Lower leg skin (tissue), 4 donors: ENCODE data around the gene ARHGAP20. TPM values are rescaled to one million over a fixed set of nuclear protein-coding genes. Genes with fewer than 3 reads are reported as not detected.

ENCODE experiments used
- DNase-seq, 2 donors: peaks; one replicate each; pipeline ENCODE4 v3.0.0-alpha.2; 2019; ENCODE audit warnings: low spot score in 2 of 2
- H3K4me3 ChIP-seq: fragments of 200-600 bp; sonication (generic); 2 replicates; pipeline ENCODE4 v1.5.1; 2017; ENCODE audit warnings: mild to moderate bottlenecking, low read depth; ENCODE audit not compliant: poor library complexity, severe bottlenecking
- POLR2A ChIP-seq, 2 donors: fragments of 450-650 bp; IDR thresholded peaks; one replicate each; pipeline ENCODE4 v1.6.1; 2016 to 2017; ENCODE audit warnings: antibody characterized with exemption in 2 of 2, mild to moderate bottlenecking in 1 of 2, moderate library complexity in 1 of 2
- WGBS, 2 donors: methylation state at CpG; one replicate each; pipeline ENCODE4 v1.1.5; 2018; 5-methylcytosine and 5-hydroxymethylcytosine counted together
- intact Hi-C: fragments of 100-400 bp; cut with DNase I; formaldehyde crosslinking; loops from one replicate; pipeline ENCODE4 v1.15.0; 2023; ENCODE audit warnings: low total_unique reads
- total RNA-seq, 4 donors: library from RNA; depleted of rRNA; stranded (reverse); fragments of >200 nt; gene quantifications; one replicate each; pipeline ENCODE4 v1.1.0, GENCODE V29; 2016
- TF ChIP-seq, protein P1 (sequence below), 3 donors: fragments of 450-650 bp; IDR thresholded peaks; one replicate each; pipeline ENCODE4 v1.5.1; 2016; ENCODE audit warnings: antibody characterized with exemption in 3 of 3, mild to moderate bottlenecking in 3 of 3, moderate library complexity in 2 of 3

ARHGAP20 gene
- total RNA-seq, 4 donors from 2014 or later = 0.99 to 2.0 (median 1.7) TPM

DNA sequence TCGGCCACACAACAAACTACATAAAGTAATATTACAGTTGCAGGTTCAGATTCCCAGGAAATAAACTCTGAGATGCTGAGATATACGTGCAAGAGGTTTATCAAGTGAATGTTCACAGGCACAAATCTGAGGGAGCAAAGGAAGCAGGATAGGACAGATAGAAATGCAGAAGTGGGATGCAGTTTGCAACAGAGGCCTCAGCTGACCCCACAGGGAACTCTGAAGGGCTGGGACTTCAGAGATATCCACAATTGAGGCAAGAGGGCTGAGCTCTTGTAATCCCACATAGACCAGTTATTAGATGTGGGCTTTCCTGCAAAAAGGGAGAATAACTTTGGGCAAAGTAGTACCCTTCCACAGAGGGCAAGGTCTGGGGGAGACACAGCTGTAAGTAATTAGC is 25.4 kb upstream of the ARHGAP20 start:
- no peak overlapping the region for H3K4me3 ChIP-seq
- intact Hi-C loops = no loop called here
- no peak for TF ChIP-seq POLR2A (IDR thresholded peaks at IDR 0.05)
- TF ChIP-seq, protein P1, sequence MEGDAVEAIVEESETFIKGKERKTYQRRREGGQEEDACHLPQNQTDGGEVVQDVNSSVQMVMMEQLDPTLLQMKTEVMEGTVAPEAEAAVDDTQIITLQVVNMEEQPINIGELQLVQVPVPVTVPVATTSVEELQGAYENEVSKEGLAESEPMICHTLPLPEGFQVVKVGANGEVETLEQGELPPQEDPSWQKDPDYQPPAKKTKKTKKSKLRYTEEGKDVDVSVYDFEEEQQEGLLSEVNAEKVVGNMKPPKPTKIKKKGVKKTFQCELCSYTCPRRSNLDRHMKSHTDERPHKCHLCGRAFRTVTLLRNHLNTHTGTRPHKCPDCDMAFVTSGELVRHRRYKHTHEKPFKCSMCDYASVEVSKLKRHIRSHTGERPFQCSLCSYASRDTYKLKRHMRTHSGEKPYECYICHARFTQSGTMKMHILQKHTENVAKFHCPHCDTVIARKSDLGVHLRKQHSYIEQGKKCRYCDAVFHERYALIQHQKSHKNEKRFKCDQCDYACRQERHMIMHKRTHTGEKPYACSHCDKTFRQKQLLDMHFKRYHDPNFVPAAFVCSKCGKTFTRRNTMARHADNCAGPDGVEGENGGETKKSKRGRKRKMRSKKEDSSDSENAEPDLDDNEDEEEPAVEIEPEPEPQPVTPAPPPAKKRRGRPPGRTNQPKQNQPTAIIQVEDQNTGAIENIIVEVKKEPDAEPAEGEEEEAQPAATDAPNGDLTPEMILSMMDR (IDR thresholded peaks at IDR 0.05) = no peak
- WGBS, 2 donors = 90 to 91% methylated on average over 2 of the region's 2 CpGs
- no peak for DNase-seq

DNA sequence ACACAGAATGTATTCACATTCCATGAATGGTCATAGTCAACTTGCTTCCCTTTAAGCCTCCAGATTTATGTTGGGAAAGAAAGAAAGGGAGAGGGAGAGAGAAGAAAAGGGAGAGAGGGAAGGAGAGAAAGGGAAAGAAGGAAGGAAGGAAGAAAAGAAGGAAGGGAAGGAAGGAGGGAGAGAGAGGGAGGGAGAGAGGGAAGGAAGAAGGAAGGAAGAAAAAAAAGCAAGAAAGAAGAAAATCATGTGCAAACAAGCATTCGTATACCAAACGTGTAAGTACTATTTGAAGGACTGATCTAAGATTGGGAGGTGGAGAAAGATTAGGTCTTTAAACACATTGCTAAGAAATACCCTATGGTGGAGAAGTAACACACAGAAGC is 23.9 kb upstream of the ARHGAP20 start:
- 70 to 81% methylated on average over 2 of the region's 2 CpGs for WGBS, 2 donors
- no peak for TF ChIP-seq POLR2A (IDR thresholded peaks at IDR 0.05)
- TF ChIP-seq, protein P1 (IDR thresholded peaks at IDR 0.05) = no peak
- intact Hi-C loops = no loop called here
- H3K4me3 ChIP-seq = no peak overlapping the region
- no peak for DNase-seq

DNA sequence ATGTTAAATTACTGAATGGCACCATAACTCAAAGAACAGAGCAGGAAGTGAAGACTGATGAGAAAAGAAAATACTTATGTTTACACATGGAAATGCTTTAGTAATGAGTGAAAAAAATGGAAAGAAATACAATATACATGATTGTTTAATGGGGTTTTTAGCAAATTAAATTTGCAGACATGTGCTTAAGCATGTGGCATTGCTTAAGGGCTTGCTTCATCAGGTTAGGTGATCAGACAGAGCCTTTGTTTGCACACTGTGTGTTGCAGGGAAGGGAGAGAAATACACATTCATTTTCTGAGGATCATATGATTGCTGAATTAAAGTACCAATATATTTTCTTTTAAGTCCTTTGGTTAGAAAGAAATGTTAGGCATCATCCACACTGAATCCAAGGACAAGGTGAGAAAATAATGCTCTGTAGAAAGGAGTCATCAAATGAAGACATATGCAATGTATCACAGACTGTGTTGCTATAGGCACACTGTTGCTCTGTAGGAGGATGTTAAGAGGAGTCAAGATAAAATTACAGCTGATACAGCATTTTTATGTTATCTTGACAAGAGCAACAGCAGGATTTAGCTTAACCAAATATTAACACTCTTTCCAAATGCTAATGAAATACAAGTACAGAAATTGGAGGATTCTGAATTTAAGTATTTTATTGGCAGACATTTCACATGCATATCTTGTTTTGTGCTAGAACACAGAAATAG is 23.4 kb upstream of the ARHGAP20 start:
- DNase-seq = no peak
- no peak overlapping the region for H3K4me3 ChIP-seq
- intact Hi-C loops = no loop called here
- TF ChIP-seq POLR2A (IDR thresholded peaks at IDR 0.05) = no peak
- TF ChIP-seq, protein P1 (IDR thresholded peaks at IDR 0.05) = no peak

DNA sequence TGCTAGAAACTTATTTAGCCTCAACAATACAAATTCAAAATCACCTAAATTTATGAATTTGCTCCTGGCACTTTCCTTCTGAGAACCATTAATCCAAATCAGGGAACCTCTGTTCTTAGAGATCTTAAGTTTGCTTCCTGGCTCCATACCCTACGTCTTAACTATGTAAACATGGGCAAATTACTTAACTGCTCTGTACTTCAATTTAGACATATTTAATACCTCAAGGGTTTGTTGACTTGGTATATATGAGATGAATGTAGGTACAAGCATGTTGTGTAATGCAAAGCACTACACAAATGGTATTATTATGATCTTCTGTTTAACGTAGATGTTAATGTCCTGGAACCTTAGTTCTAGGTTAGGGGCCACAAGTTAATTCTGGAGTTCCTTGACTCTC is 22.6 kb upstream of the ARHGAP20 start:
- DNase-seq = no peak
- 39 to 83% methylated on average over 2 of the region's 2 CpGs for WGBS, 2 donors
- H3K4me3 ChIP-seq = no peak overlapping the region
- intact Hi-C loops = no loop called here
- TF ChIP-seq POLR2A (IDR thresholded peaks at IDR 0.05) = no peak
- TF ChIP-seq, protein P1 (IDR thresholded peaks at IDR 0.05) = no peak

DNA sequence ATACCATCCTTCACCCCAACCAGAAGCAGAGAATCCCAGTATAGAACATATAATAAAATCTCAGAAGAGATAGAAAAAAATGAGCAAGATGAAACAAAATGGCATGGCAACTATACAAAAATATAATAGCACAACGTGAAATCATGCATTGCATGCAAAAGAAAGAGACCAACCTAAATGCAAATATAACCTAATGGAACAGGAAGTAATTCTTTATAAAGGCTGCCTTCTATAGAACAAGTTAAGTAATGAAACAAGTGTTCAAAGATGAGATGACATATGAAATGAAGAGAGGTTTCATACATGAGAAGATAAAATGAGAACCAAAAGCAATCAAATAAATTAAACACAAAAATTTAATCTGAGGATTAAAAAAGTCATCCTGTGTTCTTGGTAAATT is 18.5 kb upstream of the ARHGAP20 start:
- TF ChIP-seq, protein P1 (IDR thresholded peaks at IDR 0.05) = no peak
- no peak for TF ChIP-seq POLR2A (IDR thresholded peaks at IDR 0.05)
- DNase-seq = no peak
- no peak overlapping the region for H3K4me3 ChIP-seq
- 78 to 86% methylated on average over 1 of the region's 1 CpG for WGBS, 2 donors
- intact Hi-C loops = no loop called here

DNA sequence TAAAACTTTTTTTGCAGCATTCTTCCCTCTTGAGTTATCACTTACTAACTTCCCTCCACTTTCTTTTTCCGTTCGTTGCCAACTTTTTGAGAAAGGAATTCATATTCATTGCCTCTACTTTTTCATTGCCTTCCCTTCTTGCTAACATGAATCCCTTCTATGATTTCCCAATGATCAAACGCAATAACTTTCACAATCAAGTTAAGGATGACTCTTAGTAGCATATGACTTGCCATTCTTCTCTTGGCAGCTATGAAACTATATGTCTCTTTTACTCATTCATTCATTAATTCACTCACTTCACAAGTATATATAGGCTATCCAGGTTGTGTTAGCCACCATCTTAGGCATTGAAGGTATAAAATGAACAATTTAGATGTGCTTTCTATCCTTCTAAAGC is 16.6 kb upstream of the ARHGAP20 start:
- WGBS, 2 donors = 77 to 85% methylated on average over 3 of the region's 3 CpGs
- TF ChIP-seq POLR2A (IDR thresholded peaks at IDR 0.05) = no peak
- TF ChIP-seq, protein P1 (IDR thresholded peaks at IDR 0.05) = no peak

More for the DNA sequence above, 16.6 kb upstream of the ARHGAP20 start:
- no peak for DNase-seq
- intact Hi-C loops = no loop called here
- H3K4me3 ChIP-seq = no peak overlapping the region
